KBM-7 (cell line): ENCODE measurements around the gene STX7.

Source experiments
- DNase-seq: peaks from one replicate; pipeline ENCODE4 v3.0.0-alpha.2; 2015
- in situ Hi-C: fragments of 300-500 bp; cut with MboI; formaldehyde crosslinking; loops from 2 replicates; pipeline ENCODE4 v1.14.3; 2020; ENCODE audit warnings: low sequenced_read_pairs, low pct_unique_long_range_greater_than_20kb, mixed read lengths

STX7 gene

DNA sequence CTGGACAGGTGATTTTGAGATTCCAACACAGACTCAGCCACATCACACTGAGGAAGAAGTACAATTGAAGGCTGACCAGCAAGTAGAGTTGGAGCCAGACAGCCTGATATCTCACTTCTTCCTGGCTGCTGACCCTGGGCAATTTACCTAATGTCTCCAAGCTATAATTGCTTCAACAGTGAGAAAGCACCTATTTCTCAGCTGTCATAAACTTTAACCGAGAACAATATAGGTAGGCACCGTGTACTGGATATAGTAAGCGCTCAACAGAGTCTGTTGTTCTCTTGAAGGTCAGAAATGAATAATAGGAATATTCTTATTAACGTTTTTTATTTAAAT, 28.3 kb downstream of the STX7 start:
- in situ Hi-C loops: loop anchor here (25.0 kb wide), 1 partner anchor 197 kb away; no protein-coding TSS in a partner anchor
- DNase-seq: no peak

DNA sequence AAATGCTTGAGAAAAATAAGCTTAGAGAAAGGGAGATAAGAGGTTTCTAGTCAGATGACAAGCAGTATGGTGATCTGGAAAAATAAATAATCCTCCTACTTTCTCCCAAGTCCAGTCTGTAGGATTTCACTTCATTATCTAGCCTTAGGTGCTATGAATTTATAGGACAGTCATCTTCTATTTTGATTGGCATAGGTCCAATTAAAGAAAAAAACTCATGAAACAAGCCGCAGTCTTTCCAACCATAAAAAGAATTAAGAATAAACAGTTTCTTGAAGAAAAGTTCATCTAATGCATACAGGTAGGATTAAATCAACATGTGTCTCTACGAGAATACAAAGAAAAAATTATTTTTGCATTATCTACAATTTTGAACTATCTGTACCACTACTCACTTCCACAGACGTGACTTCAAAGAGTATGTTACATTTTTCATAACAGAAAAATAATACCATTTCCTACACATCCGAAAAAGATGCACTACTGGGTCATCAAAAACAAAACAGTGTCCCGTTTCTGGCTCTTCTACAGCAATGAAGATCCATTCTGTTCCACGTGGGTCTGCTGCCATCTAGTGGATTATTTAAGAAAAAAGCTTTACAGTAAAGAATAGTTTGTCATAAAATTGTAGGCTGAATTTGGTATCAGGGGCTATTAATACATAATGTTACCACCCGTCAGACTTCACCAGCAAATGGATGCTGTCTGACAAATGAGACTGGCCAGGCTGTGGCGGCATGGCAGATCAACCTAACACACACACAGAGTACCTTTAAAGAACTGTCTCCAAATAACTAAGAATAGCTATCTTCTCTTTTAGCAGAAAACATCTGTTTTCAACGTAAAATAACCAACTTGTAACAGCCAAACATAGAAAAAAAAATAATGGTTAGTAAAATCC, 28.9 kb downstream of the STX7 start:
- peak; percentile 62 for DNase-seq
- in situ Hi-C loops: loop anchor here (25.0 kb wide), 1 partner anchor 197 kb away; no protein-coding TSS in a partner anchor

DNA sequence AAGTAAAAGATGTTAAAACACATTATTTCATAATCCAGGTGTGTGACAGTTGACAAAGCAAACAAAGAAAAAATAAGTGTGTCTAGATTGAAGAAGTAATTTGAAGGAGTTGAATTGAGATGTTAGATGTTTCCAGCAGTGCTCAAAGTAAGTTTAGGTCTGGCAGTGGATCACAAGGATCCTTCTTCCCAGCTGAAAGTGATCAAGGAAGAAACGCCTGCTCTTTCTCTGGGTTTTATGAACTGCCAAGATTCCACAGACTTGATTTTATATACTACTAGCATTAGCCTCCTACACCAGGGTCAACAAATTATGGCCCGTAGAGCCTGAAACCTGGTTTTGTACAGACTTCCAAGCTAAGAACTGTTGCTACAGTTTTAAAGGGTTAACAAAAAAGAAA, 30.3 kb downstream of the STX7 start:
- in situ Hi-C loops: loop anchor here (25.0 kb wide), 1 partner anchor 195 kb away; no protein-coding TSS in a partner anchor
- no peak for DNase-seq

DNA sequence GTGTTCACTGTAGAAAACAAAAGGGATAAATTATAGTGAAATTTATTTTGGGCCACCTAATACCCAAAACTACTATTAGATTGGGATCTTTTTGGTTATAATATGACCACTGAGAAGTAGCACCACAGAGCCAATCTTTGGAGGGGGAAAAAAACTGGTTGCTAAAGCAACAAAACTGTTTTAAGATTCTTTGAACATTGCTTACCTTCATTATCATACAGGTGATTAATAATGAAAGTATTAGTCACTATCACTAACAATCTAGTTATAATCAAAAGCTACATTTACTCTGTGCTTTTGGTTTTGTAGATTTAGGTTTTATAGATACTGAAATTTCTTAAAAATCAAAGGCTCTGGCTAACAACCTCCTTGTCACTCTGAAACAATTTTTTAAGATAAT, 31.7 kb downstream of the STX7 start:
- in situ Hi-C loops: loop anchor here (25.0 kb wide), 1 partner anchor 194 kb away; no protein-coding TSS in a partner anchor
- DNase-seq: no peak

DNA sequence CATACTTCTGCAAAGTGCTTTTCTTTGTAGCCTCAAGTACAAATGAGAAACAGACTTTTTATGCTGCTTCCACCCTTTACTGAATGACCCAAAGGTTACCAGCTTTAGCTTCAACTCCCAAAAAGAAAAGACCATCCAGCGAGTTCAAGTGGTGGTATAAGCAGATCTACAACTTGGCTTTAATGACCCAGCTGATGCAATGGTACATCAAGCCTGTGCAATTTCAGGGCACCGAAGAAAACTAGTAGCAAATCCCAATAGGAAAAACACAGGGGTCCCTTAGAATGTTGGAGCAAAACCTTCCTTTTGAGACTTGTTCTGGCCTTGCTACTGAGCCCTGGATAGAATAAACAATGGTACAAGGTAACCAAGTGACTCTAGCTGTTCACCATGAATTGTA, 33.8 kb downstream of the STX7 start:
- DNase-seq: no peak
- in situ Hi-C loops: loop anchor here (25.0 kb wide), 1 partner anchor 192 kb away; no protein-coding TSS in a partner anchor

DNA sequence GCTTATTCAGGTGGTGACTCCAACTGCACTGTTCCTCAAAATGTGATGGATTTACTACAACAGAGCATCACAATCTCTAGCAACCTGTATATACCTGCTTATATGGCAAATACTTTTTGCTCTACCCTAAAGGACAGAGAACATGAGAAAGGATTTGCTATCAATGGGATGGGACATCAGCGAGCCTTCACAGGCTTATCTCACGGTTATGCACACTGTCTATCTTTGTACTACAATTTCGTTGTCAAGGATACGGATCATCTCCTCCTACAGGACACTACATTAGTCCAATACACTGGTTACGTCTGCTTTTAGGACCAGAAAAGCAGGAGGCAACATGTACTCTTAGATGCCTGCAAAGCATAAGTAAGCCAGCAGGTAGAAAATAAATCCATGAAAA, 34.2 kb downstream of the STX7 start:
- in situ Hi-C loops: loop anchor here (25.0 kb wide), 1 partner anchor 191 kb away; no protein-coding TSS in a partner anchor

DNA sequence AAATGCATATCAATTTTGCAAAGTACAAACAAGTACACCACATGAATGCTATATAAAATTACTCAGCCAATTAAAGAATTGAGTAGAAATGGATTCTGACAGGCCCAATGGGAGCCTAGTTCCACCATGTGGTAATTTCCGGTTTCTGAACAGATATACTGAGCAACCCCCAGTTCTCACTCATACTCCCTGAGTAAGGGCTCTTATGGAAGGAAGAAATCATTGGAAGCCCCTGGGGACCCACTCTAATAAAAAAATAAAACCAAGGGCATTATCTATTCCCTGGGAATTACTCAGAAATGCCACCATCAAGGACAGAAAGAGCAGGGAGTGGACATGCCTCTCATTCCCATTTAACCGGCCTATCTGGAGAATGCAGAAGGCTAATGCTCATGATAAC, 34.6 kb downstream of the STX7 start:
- in situ Hi-C loops: loop anchor here (25.0 kb wide), 1 partner anchor 191 kb away; no protein-coding TSS in a partner anchor
- no peak for DNase-seq

More for the DNA sequence above, 34.2 kb downstream of the STX7 start:
- DNase-seq: no peak

DNA sequence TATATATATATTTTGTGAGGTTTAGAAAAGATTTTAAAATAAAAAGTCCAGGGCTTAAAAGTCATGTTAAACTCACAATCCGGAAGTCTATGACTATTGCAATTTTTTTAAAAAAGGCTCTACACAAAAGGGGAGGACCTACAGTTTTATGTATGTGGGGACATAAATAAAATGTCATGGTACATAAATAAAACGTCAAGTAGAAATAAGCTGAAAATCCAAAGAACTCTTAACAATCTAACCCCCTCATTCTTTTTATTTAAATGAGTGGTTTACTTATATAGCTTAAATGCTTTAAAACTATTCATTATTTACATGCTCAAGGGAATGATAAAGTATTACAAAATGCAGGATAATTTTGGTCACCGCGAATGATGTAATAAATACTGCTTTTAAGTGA, 36.2 kb downstream of the STX7 start:
- in situ Hi-C loops: loop anchor here (25.0 kb wide), 1 partner anchor 189 kb away; no protein-coding TSS in a partner anchor
- DNase-seq: no peak

DNA sequence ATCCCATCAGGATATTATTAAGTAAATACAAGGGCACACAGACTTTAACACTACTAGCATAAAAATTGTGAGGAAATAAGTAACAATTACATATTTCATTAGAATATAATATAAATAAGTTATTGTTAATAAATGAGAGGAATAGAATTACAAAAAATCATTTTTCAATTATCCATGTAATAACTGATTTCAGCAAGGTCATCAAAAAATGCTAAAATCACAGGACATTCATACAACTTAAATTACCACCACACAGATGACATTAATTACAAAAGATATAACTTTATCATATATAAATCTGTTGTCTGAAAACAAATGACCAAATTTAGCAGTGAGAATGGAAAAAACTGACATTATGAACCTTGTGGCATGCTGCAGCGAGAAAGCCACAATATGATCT, 37.0 kb downstream of the STX7 start:
- DNase-seq: no peak
- in situ Hi-C loops: loop anchor here (25.0 kb wide), 1 partner anchor 189 kb away; no protein-coding TSS in a partner anchor

DNA sequence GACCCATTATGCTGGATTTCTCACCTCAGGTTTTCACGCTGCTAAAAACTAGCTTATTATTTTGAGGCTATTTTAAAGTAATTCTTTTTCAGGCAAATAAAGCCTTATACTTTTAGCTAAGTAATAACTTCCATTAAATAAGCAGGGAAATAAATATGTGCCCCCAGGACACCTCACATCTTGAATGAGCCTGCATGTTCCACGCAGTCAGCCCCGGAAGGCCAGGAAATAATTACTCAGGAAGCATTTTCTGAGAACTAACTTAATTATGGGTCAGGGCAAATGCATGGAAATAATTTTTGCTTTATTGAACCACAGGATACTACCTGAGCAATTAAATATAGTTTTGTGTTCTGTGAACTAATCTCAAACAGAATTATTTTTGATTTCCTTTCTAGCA, 41.1 kb downstream of the STX7 start:
- no peak for DNase-seq
- in situ Hi-C loops: no loop called here

DNA sequence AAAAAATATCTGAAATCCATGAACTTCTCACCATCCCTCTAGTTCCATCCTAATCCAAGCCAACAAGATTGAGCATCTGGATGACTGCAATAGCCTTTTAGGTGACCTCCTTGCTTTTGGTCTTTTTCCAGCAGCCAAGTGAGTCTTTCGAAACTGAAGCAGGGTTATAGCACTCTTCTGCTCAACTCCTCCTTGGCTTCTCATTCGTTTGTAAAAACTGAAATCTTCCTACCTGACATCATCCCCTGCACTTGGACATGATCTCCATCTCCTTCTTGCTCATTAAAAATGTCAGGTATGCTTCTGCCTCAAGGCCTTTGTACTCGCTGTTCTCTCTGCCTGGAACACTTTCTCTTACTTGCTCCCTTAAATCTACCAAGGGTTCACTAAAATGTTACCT, 46.0 kb downstream of the STX7 start:
- in situ Hi-C loops: no loop called here
- no peak for DNase-seq

DNA sequence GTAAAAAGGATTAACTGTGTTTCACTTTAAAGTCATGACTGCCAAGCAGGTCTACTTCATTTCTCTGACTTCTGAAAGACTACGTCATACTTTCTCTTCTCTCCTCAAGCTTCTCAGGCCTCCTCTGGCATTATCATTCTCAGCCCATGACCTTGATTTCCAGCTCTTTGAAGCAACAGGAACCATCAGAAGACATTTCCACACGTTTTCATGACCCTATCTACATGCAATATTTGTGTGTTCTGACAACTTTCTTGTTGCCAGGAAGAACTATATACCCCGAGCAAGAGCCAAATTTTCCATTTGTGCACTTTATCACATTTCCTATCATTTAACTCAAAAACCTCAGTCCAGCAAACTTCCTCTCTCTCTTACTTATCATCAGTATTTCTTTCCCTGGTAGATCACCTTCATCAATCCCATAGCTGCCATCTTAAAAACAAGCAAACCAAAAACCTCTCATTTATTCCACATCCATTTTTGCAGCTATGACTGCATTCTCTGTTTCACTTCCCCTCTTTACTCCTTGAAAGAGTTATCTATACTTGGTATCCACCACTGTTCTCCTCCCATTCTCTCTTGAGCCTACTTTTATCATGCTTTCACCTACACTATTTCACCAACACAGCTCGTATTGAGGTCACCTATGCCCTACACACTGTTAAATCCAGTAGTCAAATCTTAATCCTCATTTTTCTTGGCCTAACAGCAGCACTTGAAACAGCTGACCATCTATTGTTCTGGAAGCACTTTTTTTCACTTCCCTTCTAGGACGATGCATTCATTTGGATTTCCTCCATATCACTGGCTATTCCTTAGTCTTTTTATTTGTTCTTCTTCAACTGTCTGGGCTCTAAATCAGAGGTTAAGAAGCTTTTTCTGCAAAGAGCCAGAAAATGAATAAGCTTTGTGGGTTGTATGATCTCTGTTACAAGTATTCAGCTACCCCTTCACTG, 47.1 kb downstream of the STX7 start:
- in situ Hi-C loops: no loop called here
- DNase-seq: no peak

DNA sequence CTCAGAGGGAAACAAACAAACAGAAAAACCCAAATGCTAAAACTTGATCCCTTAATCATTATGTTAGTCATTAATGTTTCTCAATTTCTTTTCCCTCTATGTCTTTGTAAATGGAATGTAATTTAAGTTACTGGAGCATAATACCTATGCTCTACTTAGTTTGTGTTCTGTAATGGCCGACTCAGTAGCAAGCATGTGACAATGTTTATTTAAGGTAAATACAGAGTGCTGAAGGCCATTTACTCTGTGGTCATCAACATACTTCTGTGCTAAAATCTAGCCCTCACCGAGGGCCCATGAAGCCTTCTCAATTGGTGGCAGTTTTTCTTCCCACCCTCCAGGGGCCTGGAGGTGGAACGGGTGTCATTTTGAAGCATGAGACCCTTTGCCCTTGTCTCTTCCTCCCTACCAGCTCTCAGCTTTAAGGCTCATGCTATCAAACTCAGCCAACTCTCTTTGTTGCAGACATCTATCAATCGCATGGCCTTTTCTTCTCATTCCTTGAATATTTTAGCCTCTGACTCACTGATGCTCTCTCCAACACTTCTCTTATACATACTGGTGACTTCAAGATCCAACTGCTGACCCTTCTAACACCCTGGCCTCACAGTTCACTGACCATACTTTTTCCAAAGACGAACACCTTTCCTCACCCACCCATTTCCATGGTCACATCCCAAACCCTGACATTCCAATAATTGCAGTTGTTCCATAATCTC, 48.2 kb downstream of the STX7 start:
- in situ Hi-C loops: no loop called here
- no peak for DNase-seq

DNA sequence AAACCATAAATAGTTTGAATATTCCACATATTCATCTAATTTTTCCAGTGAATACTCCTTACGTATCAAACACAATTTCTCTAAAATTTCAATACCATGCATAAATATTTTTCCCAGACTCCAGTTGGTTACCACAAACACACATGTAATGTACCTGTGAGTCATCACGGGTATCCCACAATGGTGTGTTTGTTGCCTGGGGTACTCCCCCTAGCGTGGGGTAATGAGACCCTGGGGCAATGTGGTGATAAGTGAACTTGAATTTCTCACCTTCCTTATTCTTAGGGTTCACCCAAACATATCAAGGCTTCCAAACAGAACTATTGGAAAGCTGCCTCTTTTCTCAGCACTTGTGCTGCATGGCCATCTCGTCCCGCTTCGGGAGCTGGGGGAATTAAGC, 51.0 kb downstream of the STX7 start:
- in situ Hi-C loops: no loop called here

DNA sequence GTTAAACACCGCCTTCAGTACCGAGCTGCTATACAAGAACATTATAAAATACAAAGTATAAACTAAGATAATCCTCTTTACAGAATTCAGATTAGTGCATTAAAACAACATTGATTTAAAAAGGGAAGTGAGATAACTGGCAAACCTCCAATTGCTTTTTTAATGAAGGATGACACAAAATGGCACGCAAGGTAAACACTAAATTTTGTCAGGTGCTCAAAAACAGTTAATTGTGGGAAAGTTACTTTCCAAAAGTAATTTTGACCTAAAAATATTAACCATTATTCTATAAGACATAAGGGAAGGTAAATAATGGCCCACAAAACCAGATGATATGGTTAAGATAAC, 53.3 kb downstream of the STX7 start:
- in situ Hi-C loops: no loop called here
- DNase-seq: no peak

More for the DNA sequence above, 51.0 kb downstream of the STX7 start:
- DNase-seq: no peak

DNA sequence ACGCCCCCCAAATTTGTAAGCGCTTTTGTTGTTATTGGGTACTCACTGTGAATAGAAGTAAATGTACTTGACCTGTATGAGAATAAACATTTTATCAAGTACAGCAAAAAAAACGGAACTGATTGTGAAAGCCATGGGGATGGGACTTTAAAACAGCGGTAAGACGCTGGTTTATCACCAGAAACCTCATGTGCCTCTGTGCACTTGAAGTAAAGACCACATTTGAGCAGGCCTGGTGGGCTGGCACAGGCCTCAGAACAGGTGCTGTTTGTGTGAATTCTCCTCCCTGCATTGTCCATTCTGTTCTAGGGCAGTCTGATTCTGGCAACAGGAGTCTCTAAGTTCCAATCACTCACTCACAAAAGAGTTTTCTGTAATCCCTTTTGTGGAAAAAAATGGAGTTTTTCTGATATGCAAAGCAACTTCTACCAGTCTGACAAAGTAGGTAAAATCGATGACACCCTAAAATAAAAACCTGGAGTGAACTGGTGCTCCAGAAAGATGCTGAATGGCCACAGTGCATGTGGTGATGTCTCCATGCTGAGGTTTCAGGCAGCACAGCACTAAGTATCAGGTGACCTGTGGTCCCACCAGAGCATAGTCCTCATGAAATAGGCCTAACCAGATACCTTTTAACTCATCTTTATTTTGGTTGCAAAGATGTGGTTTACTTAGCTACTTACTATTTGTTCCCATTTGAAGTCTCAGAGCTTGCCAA, 53.9 kb downstream of the STX7 start:
- no peak for DNase-seq

DNA sequence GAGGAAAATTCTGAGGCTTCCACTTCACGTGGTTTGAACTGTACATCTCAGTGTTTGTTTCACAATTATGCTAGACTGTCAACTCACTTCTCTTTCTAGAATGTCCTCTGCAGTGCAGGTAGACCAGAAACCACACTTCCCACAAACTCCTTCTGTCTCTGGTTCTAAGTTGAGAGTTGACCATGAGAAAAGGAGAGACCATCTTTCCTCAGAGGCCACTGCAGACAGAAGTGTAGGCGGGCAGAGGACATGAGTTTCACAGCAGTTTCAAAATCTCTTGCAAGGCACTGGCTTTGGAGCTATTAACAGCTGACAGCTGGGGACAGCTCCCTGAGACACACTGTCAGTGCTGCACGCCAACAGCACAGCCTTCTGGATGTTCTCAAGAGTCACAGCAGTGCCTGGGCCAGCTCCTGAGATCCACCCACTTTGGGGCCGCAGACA, 56.2 kb downstream of the STX7 start:
- DNase-seq: no peak
- in situ Hi-C loops: no loop called here

More for the DNA sequence above, 53.9 kb downstream of the STX7 start:
- in situ Hi-C loops: no loop called here

DNA sequence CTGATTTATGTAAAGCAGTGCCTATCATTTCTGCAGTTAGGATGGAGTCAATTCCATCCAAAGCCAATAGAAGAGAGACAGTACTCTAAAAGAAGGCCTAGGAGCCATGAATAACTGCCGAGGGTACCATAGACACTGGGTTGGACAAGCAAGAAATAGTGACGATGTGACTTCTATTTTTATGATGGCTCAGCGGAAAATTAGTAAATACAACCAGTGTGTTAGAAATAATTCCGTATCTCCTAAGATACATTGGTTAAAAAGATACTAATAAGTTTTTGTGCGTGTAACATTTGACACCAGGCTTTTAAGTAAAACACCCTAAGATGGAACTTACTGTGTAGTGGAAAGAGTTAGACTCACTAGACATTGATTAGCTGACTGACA, 66.1 kb downstream of the STX7 start:
- in situ Hi-C loops: no loop called here
- DNase-seq: no peak
